Motor neuron (in vitro differentiated cells): ENCODE data around the gene ZNF554. TPM values are rescaled to one million over a fixed set of nuclear protein-coding genes. Genes with fewer than 3 reads are reported as not detected.
A peak's percentile ranks its signal among the peaks of the same experiment; 100 is the strongest.

ENCODE experiments used
- ATAC-seq, 8 experiments: fragments of 200-7000 bp; cut with Tn5 transposase; replicated peaks in 6 of 8; 2 replicates each; pipeline ENCODE4 v1.8.0; 2021; ENCODE audit warnings: mild to moderate bottlenecking in 8 of 8, moderate library complexity in 8 of 8
- H3K27ac ChIP-seq, 2 donors: fragments of 250-450 bp; sonication (Bioruptor Pico); 2 replicates each; pipeline ENCODE4 v1.9.0; 2021; ENCODE audit warnings: antibody characterized with exemption in 2 of 2, mild to moderate bottlenecking in 2 of 2, moderate library complexity in 1 of 2
- H3K4me1 ChIP-seq, 2 donors: fragments of 250-450 bp; sonication (Bioruptor Pico); replicated peaks in 1 of 2; 2 replicates each; pipeline ENCODE4 v1.6.1; 2021; ENCODE audit warnings: antibody characterized with exemption in 2 of 2, mild to moderate bottlenecking in 2 of 2, moderate library complexity in 1 of 2
- H3K4me3 ChIP-seq, 5 donors: fragments of 250-450 bp; sonication (Bioruptor Pico); 2 replicates each; pipeline ENCODE4 v1.9.0; 2021; ENCODE audit warnings: antibody characterized with exemption in 5 of 5, mild to moderate bottlenecking in 5 of 5, moderate library complexity in 4 of 5
- WGBS, 10 experiments: fragments of 450-650 bp; shearing (Covaris generic); methylation state at CpG; one replicate each; pipeline ENCODE4 v1.0.0; 2022; 5-methylcytosine and 5-hydroxymethylcytosine counted together
- in situ Hi-C, 9 experiments: fragments of 400-800 bp; cut with MboI; loops; one replicate each; pipeline ENCODE4 v1.15.0; 2021; ENCODE audit warnings: low sequenced_read_pairs in 9 of 9, low pct_unique_long_range_greater_than_20kb in 2 of 9; ENCODE audit not compliant: unreplicated experiment in 9 of 9
- total RNA-seq, 8 experiments: library from RNA; unstranded; fragments of 300-600 nt; gene quantifications; 2 replicates each; pipeline versions ENCODE4 v1.2.3 to v1.2.4, GENCODE V29; 2022

ZNF554 gene
- total RNA-seq, 8 experiments from 2014 or later: 2.1 to 10.7 (median 7.7) TPM

DNA sequence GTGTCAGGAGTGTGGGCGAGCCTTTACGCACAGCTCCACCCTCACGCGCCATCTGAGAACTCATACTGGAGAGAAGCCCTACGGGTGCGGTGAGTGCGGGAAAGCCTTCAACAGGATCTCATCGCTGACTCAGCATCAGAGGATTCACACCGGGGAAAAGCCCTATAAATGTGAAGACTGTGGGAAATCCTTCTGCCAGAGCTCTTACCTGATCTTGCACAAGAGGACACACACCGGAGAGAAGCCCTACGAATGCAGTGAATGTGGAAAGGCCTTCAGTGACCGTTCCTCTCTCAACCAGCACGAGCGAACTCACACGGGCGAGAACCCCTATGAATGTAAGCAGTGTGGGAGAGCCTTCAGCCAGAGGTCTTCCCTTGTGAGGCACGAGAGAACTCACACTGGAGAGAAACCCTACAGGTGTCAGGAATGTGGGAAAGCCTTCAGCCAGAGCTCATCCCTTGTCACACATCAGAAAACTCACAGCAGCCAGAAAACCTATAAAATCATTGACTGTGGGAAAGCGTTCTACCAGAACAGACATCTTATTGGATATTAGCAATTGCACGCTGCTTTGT lies 14.7 kb downstream of the ZNF554 start:
- in situ Hi-C loops: loop anchor here in 1 of 9 experiments (25.0 kb wide), 1 partner anchor 103 kb away; the partner anchor contains the start of gene ZNF77
- 61 to 100% (median 90%) methylated on average over 1 to 14 of the region's 19 CpGs for WGBS, 10 experiments
- no peak overlapping the region for H3K4me3 ChIP-seq
- H3K27ac ChIP-seq: no peak overlapping the region
- H3K4me1 ChIP-seq: no peaks in the 10 kb centered on the region
- no peak for ATAC-seq

DNA sequence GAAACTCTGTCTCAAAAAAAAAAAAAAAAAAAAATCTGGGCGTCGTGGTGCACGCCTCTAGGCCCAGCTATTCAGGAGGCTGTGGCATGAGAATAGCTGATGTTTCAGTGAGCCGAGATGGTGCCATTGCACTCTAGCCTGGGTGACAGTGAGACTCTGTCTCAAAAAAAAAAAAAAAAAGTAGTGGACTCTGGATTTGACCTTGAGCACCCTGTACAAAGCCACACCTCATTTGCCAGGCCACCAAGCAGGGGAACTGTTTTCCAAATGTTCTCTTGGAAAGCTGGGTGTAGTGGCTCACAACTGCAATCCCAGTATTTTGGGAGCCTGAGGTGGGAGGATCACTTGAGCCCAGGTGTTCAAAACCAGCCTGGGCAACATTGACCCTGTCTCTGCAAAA lies 17.8 kb downstream of the ZNF554 start:
- no peak for ATAC-seq
- Histone ChIP-seq H3K4me3 (no peak overlapping the region), H3K27ac (no peak overlapping the region), H3K4me1 (peaks cover 0 to 2% of the 10 kb centered on the region in 2 donors)
- in situ Hi-C loops: loop anchor here in 1 of 9 experiments (25.0 kb wide), 1 partner anchor 100 kb away; the partner anchor contains the start of gene ZNF77
- 56 to 90% (median 80%) methylated on average over 2 to 4 of the region's 4 CpGs; no CpG with 5 or more reads in 6 of the 10 experiments for WGBS, 10 experiments

DNA sequence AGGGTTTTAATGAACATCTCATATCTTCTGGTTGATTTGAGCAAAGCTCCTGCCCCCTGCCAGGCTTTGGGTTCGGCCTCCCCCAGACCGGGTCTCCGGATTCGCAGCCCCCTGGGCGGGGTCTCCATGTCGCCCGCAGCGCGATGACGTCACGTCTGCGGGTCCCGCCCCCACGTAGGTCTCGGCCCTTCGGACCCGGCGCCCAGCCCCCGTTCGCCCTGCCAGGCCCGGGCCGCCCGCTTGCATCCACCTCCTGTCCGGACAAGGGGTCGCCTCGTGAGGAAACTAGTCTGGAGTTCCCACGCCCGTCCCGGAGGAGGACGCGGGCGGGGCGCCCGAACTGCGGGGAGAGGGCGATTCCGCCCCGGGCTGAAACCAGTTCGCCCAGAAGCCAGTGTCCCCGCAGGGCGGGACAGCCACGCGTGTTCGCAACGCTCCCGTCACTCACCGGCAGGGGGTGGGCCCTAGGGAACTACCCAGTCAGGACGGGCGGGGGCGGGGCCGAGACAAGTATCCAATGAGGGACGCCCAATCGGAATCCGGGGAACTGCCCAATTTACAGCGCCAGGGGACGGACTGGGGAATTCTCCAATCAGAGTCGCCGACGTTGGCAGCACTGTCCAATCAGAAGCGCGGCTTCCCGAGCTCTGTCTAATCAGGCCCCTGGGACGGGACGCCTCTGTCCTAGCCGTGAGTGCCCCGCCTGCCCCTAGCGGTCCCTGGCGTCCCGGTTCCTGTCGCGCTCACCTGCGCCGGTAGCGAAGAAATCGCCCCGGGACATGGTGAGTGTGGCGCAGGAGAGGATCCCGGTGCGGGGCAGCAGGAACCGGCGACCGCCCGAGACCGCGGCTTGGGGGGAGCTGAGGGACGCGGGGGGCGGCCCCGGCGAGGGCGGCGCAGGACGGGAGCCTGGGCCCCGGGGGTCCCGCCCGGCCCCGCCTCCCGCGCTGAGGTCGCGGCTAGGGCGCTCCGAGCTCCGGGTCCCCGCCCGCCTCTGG lies 21.4 kb downstream of the ZNF554 start, which contains the start of gene ZNF555:
ZNF555 (plus strand) TSS at position 682 of the 998 bp plus-strand sequence; CDS start at position 780, 98 bp downstream.
- WGBS, 10 experiments: 0% methylated on average over 1 of the region's 106 CpGs; no CpG with 5 or more reads in 9 of the 10 experiments
- in situ Hi-C loops: loop anchor here in 1 of 9 experiments (25.0 kb wide), 1 partner anchor 96 kb away; the partner anchor contains the start of gene ZNF77
- peak; percentile 95 to 97 (median 96) for ATAC-seq
- H3K27ac ChIP-seq: peak within 1 kb of the TSS; percentile 91 to 98
- H3K4me1 ChIP-seq: peaks cover 0 to 6% of the 10 kb centered on the region in 2 donors
- H3K4me3 ChIP-seq: peak within 1 kb of the TSS; percentile 88 to 94 (median 92)

DNA sequence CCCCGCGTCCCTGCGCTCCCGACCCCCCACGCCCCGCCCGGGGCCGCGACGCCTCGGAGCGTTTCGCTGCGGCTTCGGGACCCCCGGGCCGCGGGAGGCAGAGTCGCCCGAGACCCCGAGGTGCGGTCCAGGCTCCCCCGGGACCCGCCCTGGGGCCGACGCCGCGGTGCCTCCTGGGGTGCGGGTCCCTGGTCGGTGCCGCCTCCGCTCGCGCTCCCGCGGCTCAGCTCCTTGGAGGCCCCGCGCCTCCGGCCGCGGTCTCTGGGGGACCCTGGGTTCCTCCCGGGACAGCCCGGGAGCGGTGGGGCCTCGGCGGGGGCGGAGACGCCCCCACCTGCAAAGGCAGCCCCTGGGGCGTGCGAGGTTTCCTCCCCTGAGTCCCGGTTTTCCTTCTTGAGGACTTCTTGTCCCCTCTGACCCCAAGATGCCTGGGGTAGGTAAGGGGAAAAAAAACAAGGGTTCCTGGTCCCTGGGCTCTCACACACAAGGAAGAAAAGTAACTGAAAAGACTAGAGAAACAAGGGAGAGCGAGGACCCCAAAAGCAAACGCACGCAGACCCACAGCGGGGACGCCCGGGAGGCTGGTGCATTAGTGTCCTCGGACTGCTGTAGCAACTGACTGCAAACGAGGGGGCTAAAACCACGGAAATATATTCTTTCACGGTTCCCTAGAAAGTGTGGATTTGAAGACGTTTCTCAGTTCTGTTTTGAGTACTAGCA lies 22.3 kb downstream of the ZNF554 start:
- H3K4me1 ChIP-seq: peaks cover 0 to 6% of the 10 kb centered on the region in 2 donors
- ATAC-seq: peak in 1 of 8 experiments; percentile 1
- peak overlapping the region; percentile 77 to 85 for H3K27ac ChIP-seq
- peak overlapping the region; percentile 88 to 94 (median 92) for H3K4me3 ChIP-seq
- in situ Hi-C loops: loop anchor here in 1 of 9 experiments (25.0 kb wide), 1 partner anchor 95 kb away; the partner anchor contains the start of gene ZNF77
- 0 to 43% (median 15%) methylated on average over 4 to 13 of the region's 62 CpGs; no CpG with 5 or more reads in 3 of the 10 experiments for WGBS, 10 experiments

DNA sequence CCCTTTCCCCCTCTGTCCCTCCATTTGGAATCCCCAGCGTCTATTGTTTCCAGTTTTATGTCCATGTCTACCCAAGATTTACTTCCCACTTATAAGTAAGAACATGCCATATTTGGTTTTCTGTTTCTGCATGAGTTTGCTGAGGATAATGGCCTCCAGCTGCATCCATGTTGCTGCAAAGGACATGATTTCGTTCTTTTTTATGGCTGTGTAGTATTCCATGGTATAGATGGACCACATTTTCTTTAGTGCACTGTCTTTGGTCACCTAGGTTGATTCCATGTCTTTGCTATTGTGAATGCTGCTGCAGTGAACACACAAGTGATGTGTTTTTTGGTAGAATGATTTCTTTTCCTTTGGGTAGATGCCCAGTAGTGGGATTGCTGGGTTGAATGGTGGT lies 25.4 kb downstream of the ZNF554 start:
- 41 to 100% (median 67%) methylated on average over 1 to 2 of the region's 2 CpGs; no CpG with 5 or more reads in 5 of the 10 experiments for WGBS, 10 experiments
- ATAC-seq: no peak
- no peak overlapping the region for H3K27ac ChIP-seq
- in situ Hi-C loops: loop anchor here in 1 of 9 experiments (25.0 kb wide), 1 partner anchor 92 kb away; the partner anchor contains the start of gene ZNF77
- H3K4me3 ChIP-seq: no peak overlapping the region
- peaks cover 0 to 6% of the 10 kb centered on the region in 2 donors for H3K4me1 ChIP-seq

DNA sequence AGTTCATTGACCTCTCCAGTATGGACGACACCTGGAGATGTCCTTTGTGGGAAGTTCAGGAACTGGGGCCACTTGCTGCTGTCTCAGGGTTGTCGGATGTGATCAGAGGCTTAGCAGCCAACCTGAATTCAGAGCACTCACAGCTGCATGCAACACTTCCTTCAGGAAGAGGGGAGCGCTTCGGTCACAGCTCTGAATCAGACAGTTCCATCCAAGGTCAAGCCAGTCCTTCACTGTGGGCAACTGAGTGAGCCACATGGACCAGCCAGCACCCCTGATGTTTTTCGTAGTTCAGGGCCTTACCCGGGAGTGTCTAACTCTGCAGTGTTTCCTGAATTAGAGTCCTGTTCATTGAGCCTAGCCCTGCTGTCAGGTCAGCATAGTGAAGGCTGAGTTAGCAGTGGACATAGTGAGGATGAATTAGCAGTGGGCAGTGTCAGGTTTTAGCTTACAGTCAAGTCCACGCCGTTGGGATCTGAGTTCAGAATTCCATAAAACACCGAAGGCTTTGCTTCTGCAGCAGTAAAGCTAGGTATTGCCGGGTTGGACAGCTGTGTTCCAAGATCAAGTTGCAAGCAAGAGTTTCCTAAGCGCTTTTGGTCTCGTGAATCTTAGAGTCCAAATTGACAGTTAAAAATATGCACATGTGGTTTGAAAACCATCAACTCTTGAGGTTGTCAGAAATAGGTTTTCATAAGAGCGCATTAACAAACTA lies 26.7 kb downstream of the ZNF554 start:
- H3K27ac ChIP-seq: no peak overlapping the region
- peaks cover 0 to 6% of the 10 kb centered on the region in 2 donors for H3K4me1 ChIP-seq
- in situ Hi-C loops: loop anchor here in 1 of 9 experiments (25.0 kb wide), 1 partner anchor 91 kb away; the partner anchor contains the start of gene ZNF77
- 54 to 98% (median 87%) methylated on average over 2 to 10 of the region's 13 CpGs; no CpG with 5 or more reads in 1 of the 10 experiments for WGBS, 10 experiments
- no peak overlapping the region for H3K4me3 ChIP-seq
- ATAC-seq: no peak

DNA sequence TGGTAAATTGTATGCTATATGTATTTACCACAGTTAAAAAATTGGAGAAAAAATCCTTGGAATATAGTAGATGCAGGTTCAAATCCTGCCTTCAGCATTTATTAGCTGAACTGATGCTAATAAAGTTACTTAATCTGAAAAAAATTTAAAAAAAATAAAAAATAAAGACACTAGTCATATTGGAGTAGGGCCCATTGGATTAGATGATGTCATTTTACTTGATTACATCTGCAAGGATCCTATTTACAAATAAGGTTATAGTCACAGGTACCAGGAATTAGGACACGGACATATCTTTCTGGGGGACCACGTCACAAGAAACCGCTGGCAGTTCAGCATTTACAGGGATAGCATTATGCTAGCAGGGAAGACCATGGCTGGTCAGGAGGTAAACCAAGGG lies 27.8 kb downstream of the ZNF554 start:
- ATAC-seq: no peak
- Histone ChIP-seq H3K4me1 (peaks cover 0 to 3% of the 10 kb centered on the region in 2 donors), H3K4me3 (no peak overlapping the region), H3K27ac (no peak overlapping the region)
- in situ Hi-C loops: loop anchor here in 1 of 9 experiments (25.0 kb wide), 1 partner anchor 90 kb away; the partner anchor contains the start of gene ZNF77
- 69 to 100% (median 94%) methylated on average over 1 to 3 of the region's 3 CpGs; no CpG with 5 or more reads in 1 of the 10 experiments for WGBS, 10 experiments

DNA sequence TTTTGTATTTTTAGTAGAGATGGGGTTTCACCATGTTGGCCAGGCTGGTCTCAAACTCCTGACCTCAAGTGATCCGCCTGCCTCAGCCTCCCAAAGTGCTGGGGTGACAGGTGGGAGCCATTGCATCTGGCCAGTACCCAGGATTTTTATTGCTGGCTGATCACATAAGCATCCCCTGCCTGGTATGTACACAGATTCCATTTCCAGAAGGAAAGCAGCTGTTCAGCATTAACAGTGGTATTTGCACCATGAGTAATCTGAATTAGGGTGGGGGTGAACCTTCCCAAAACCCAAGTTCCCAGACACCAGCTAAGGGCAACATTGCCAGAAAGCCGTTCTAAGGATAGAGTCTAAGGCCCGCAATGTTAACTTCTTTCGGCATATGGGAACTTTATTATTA lies 28.9 kb downstream of the ZNF554 start:
- ATAC-seq: no peak
- no peaks in the 10 kb centered on the region for H3K4me1 ChIP-seq
- 80 to 100% (median 90%) methylated on average over 1 to 3 of the region's 4 CpGs; no CpG with 5 or more reads in 5 of the 10 experiments for WGBS, 10 experiments
- in situ Hi-C loops: loop anchor here in 1 of 9 experiments (25.0 kb wide), 1 partner anchor 89 kb away; the partner anchor contains the start of gene ZNF77
- no peak overlapping the region for H3K27ac ChIP-seq
- no peak overlapping the region for H3K4me3 ChIP-seq

DNA sequence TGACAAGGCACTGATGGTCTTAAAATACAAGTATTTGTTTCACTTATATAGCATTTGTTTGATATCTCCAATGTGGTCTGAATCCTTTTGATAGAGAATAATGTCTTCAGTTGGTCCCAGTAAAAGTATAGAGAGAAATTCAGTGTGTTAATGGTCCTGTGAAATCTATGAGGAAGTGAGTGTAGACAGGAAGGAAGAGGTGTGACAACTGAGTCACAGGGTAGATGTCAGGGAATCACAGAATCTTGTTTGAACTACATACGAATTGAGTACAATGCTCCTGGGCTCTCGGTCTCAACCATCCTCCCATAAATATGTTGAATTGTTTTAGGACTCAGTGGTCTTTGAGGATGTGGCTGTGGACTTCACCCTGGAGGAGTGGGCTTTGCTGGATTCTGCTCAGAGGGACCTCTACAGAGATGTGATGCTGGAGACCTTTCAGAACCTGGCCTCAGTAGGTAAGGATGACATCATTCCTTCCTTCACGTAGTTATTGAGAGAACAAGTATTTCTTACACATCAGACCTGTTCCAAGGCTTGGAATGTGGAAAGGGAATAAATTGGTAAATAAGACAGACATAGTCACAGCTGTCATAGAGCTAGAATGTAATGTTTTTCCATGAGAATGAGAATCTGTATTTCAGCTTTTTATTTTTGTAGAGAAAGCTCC lies 30.7 kb downstream of the ZNF554 start:
- 50 to 100% (median 100%) methylated on average over 1 to 3 of the region's 3 CpGs; no CpG with 5 or more reads in 1 of the 10 experiments for WGBS, 10 experiments
- no peak for ATAC-seq
- no peak overlapping the region for H3K27ac ChIP-seq
- in situ Hi-C loops: no loop called here
- no peak overlapping the region for H3K4me3 ChIP-seq
- H3K4me1 ChIP-seq: no peaks in the 10 kb centered on the region

DNA sequence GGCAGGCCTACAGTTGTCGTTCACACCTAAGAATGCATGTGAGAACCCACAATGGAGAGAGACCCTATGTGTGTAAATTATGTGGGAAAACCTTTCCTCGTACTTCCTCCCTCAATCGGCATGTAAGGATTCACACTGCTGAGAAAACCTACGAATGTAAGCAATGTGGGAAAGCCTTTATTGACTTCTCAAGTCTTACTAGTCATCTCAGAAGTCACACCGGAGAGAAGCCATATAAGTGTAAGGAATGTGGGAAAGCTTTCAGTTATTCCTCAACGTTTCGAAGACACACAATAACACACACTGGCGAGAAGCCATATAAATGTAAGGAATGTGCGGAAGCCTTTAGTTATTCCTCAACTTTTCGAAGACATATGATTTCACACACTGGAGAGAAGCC lies 32.9 kb downstream of the ZNF554 start:
- 83 to 98% (median 93%) methylated on average over 2 to 10 of the region's 10 CpGs for WGBS, 10 experiments
- in situ Hi-C loops: no loop called here
- no peaks in the 10 kb centered on the region for H3K4me1 ChIP-seq
- no peak for ATAC-seq
- H3K27ac ChIP-seq: no peak overlapping the region
- H3K4me3 ChIP-seq: no peak overlapping the region

DNA sequence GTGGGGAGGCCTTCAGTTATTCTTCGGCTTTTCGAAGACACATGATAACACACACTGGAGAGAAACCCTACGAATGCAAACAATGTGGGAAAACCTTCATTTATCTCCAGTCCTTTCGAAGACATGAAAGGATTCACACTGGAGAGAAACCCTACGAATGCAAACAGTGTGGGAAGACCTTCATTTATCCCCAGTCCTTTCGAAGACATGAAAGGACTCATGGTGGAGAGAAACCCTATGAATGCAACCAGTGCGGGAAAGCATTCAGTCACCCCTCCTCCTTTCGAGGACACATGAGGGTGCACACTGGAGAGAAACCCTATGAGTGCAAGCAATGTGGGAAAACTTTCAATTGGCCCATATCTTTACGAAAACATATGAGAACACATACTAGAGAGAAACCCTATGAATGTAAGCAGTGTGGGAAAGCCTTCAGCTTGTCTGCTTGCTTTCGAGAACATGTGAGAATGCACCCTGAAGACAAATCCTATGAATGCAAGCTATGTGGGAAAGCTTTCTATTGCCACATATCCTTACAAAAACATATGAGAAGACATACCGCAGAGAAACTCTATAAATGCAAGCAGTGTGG lies 33.4 kb downstream of the ZNF554 start:
- 72 to 100% (median 93%) methylated on average over 1 to 11 of the region's 11 CpGs for WGBS, 10 experiments
- in situ Hi-C loops: no loop called here
- no peak for ATAC-seq
- Histone ChIP-seq H3K27ac (no peak overlapping the region), H3K4me3 (no peak overlapping the region), H3K4me1 (no peaks in the 10 kb centered on the region)
